SK-N-SH (cell line): ENCODE measurements around the gene FGGY. TPM values are rescaled to one million over a fixed set of nuclear protein-coding genes. Genes with fewer than 3 reads are reported as not detected.

Source experiments
- CTCF ChIA-PET: fragments of 300-600, 350-600 bp; formaldehyde crosslinking; extraction: SDS; loops from one replicate; lab custom pipeline; 2021; lab: Yijun Ruan, JAX
- POLR2A ChIA-PET: fragments of 350-600 bp; sonication (Branson Sonifier 250); formaldehyde crosslinking; extraction: SDS; loops from one replicate; lab custom pipeline; 2020; ENCODE audit warnings: antibody characterized with exemption, inconsistent platforms; lab: Yijun Ruan, JAX
- DNase-seq: peaks from one replicate; pipeline ENCODE4 v3.0.0; 2012
- H2AFZ ChIP-seq: fragments of 200-600 bp; sonication (generic); 2 replicates; pipeline ENCODE4 v1.8.1; 2016; ENCODE audit warnings: antibody characterized with exemption, mild to moderate bottlenecking, low read depth
- H3F3A ChIP-seq: fragments of 200-600 bp; sonication (generic); replicated peaks from 2 replicates; pipeline ENCODE3; 2016; ENCODE audit warnings: antibody characterized with exemption, mild to moderate bottlenecking; ENCODE audit not compliant: insufficient read depth
- H3K27ac ChIP-seq, 2 experiments: fragments of 200-500 bp in 1 of 2; fragments of 200-600 bp in 1 of 2; sonication (Bioruptor generic) in 1 of 2; sonication (generic), shearing (Covaris generic) in 1 of 2; 2 replicates each; pipeline versions ENCODE4 v1.5.1 to v1.6.1; 2014 to 2016; ENCODE audit warnings: low read depth in 2 of 2, inconsistent platforms in 1 of 2, low read length in 1 of 2, mild to moderate bottlenecking in 1 of 2, mixed read lengths in 1 of 2
- H3K27me3 ChIP-seq: fragments of 200-600 bp; sonication (generic), shearing (Covaris generic); 2 replicates; pipeline ENCODE4 v1.6.1; 2016; ENCODE audit warnings: mixed run types; ENCODE audit not compliant: insufficient read depth
- H3K36me3 ChIP-seq, 2 experiments: fragments of 200-500 bp in 1 of 2; fragments of 200-600 bp in 1 of 2; sonication (Bioruptor generic) in 1 of 2; sonication (generic) in 1 of 2; replicated peaks in 1 of 2; 2 replicates each; pipeline versions ENCODE3 to v1.5.1; 2014 to 2016; ENCODE audit warnings: low read length in 1 of 2, mild to moderate bottlenecking in 1 of 2; ENCODE audit not compliant: insufficient read depth in 2 of 2, control insufficient read depth in 1 of 2
- H3K4me1 ChIP-seq, 2 experiments: fragments of 200-500 bp in 1 of 2; fragments of 200-600 bp in 1 of 2; sonication (Bioruptor generic) in 1 of 2; sonication (generic), shearing (Covaris generic) in 1 of 2; 2 replicates each; pipeline versions ENCODE4 v1.5.1 to v1.6.1; 2014 to 2016; ENCODE audit warnings: low read depth in 1 of 2, low read length in 1 of 2, mixed run types in 1 of 2; ENCODE audit not compliant: insufficient read depth in 2 of 2, control insufficient read depth in 1 of 2
- H3K4me2 ChIP-seq: fragments of 200-600 bp; sonication (generic), shearing (Covaris generic); 2 replicates; pipeline ENCODE4 v1.6.1; 2017; ENCODE audit warnings: mixed run types
- H3K4me3 ChIP-seq, 2 experiments: fragments of 200-500 bp in 1 of 2; fragments of 200-600 bp in 1 of 2; sonication (Bioruptor generic) in 1 of 2; sonication (generic), shearing (Covaris generic) in 1 of 2; 2 replicates each; pipeline versions ENCODE4 v1.5.1 to v1.8.1; 2014 to 2016; ENCODE audit warnings: low read depth in 2 of 2, inconsistent platforms in 1 of 2, low read length in 1 of 2, mild to moderate bottlenecking in 1 of 2, mixed read lengths in 1 of 2, moderate library complexity in 1 of 2
- H3K79me2 ChIP-seq: fragments of 200-600 bp; sonication (generic); 2 replicates; pipeline ENCODE4 v1.8.1; 2017; ENCODE audit warnings: mild to moderate bottlenecking; ENCODE audit not compliant: insufficient read depth
- H3K9ac ChIP-seq: fragments of 200-600 bp; sonication (generic); 2 replicates; pipeline ENCODE4 v1.6.1; 2017; ENCODE audit warnings: mixed run types
- H3K9me2 ChIP-seq: fragments of 200-600 bp; sonication (generic); 2 replicates; pipeline ENCODE4 v1.6.1; 2017; ENCODE audit warnings: mixed run types
- H3K9me3 ChIP-seq: fragments of 200-600 bp; sonication (generic); 2 replicates; pipeline ENCODE4 v1.6.1; 2017; ENCODE audit warnings: mixed run types, mild to moderate bottlenecking, moderate library complexity
- H4K20me1 ChIP-seq: fragments of 200-600 bp; sonication (generic); 2 replicates; pipeline ENCODE4 v1.6.1; 2017; ENCODE audit warnings: mild to moderate bottlenecking, mixed run types; ENCODE audit not compliant: insufficient read depth
- EZH2phosphoT487 ChIP-seq: fragments of 200-600 bp; sonication (generic); IDR thresholded peaks from 2 replicates; pipeline ENCODE4 v1.6.1; 2017; ENCODE audit warnings: low read depth, mixed run types, mild to moderate bottlenecking, antibody characterized with exemption, moderate library complexity, borderline replicate concordance
- FOSL2 ChIP-seq: IDR thresholded peaks from 2 replicates; pipeline ENCODE4 v1.4.0; 2012; ENCODE audit warnings: low read depth, mild to moderate bottlenecking, moderate library complexity, borderline replicate concordance
- MAX ChIP-seq: IDR thresholded peaks from 2 replicates; pipeline ENCODE4 v1.4.0; 2012; ENCODE audit warnings: low read depth
- MXI1 ChIP-seq: IDR thresholded peaks from 2 replicates; pipeline ENCODE4 v1.6.1; 2012; ENCODE audit warnings: mild to moderate bottlenecking, low read depth, low read length, improper control_type of control experiment
- NRF1 ChIP-seq: IDR thresholded peaks from 2 replicates; pipeline ENCODE4 v1.6.1; 2012; ENCODE audit warnings: low read depth, mild to moderate bottlenecking, low read length
- PBX3 ChIP-seq: IDR thresholded peaks from 2 replicates; pipeline ENCODE4; 2012
- RCOR1 ChIP-seq: fragments of 150-350 bp; IDR thresholded peaks from 2 replicates; pipeline ENCODE4 v1.6.1; 2017; ENCODE audit warnings: antibody characterized with exemption, low read length
- REST ChIP-seq: IDR thresholded peaks from 2 replicates; pipeline ENCODE4 v1.6.1; 2012; ENCODE audit warnings: mild to moderate bottlenecking, low read depth, low read length, moderate library complexity
- RXRA ChIP-seq: IDR thresholded peaks from 2 replicates; pipeline ENCODE4 v1.4.0; 2012; ENCODE audit warnings: low read depth, mild to moderate bottlenecking, borderline replicate concordance
- SIN3A ChIP-seq: IDR thresholded peaks from 2 replicates; pipeline ENCODE4 v1.6.1; 2012; ENCODE audit warnings: low read depth, mild to moderate bottlenecking, low read length, moderate library complexity, borderline replicate concordance
- USF1 ChIP-seq: IDR thresholded peaks from 2 replicates; pipeline ENCODE4 v1.4.0; 2012; ENCODE audit warnings: low read depth, borderline replicate concordance
- YY1 ChIP-seq: IDR thresholded peaks from 2 replicates; pipeline ENCODE4 v1.4.0; 2012; ENCODE audit warnings: low read depth, mild to moderate bottlenecking
- WGBS: methylation state at CpG from one replicate; pipeline ENCODE4 v1.1.6; 2017; ENCODE audit warnings: low lambda C conversion rate; 5-methylcytosine and 5-hydroxymethylcytosine counted together
- polyA plus RNA-seq, 3 experiments: library from polyadenylated mRNA; depleted of rRNA; stranded (reverse); fragments of >200 nt; gene quantifications; 2 replicates each; pipeline ENCODE4 v1.2.3, GENCODE V29; 2012

The FGGY gene
- polyA plus RNA-seq, 1 of the 3 experiments (the other 2 are of a cell fraction), result 10.3 TPM

GRCh38 chr1:59543211-59543668, 246.3 kb downstream of the FGGY start:
- CTCF ChIA-PET, result interaction anchor here (1.0 to 1.4 kb wide), 3 partner anchors 13 to 115 kb away, joined by 3 read pairs; no protein-coding TSS in a partner anchor
- Histone ChIP-seq H3K79me2 (no peaks in the 10 kb centered on the region), H3K9ac (no peak overlapping the region), H3K9me2 (no peaks in the 10 kb centered on the region), H3K27me3 (no peaks in the 10 kb centered on the region), H3K27ac (no peak overlapping the region), H4K20me1 (no peaks in the 10 kb centered on the region), H3K4me3 (no peak overlapping the region), H2AFZ (no peak overlapping the region), H3K4me1 (no peaks in the 10 kb centered on the region), H3K9me3 (no peaks in the 10 kb centered on the region), H3K36me3 (no peaks in the 10 kb centered on the region), H3F3A (no peaks in the 10 kb centered on the region), H3K4me2 (no peak overlapping the region)
- TF ChIP-seq EZH2phosphoT487 (no peak), NRF1 (no peak), FOSL2 (no peak), REST (no peak), SIN3A (no peak), RXRA (no peak), MXI1 (no peak), USF1 (no peak), YY1 (no peak), PBX3 (no peak), RCOR1 (no peak), MAX (no peak)
- no peak for DNase-seq
- 81% methylated on average over 5 of the region's 5 CpGs for WGBS
- POLR2A ChIA-PET, result no interaction called here
